Peyer's patch (tissue), 4 donors: ENCODE measurements around the gene ARL4A. TPM values are rescaled to one million over a fixed set of nuclear protein-coding genes. Genes with fewer than 3 reads are reported as not detected.

Experiments
- DNase-seq, 3 donors: peaks; one replicate each; pipeline ENCODE4 v3.0.0-alpha.2; 2017 to 2019
- H3K27ac ChIP-seq, 4 donors: fragments of 200-600 bp; sonication (generic); one replicate each; pipeline ENCODE4 v1.5.1; 2016 to 2019
- H3K27me3 ChIP-seq, 2 donors: fragments of 200-600 bp; sonication (generic); one replicate each; pipeline ENCODE4 v1.5.1; 2019
- H3K36me3 ChIP-seq, 3 donors: fragments of 200-600 bp; sonication (generic); one replicate each; pipeline ENCODE4 v1.5.1; 2016 to 2019
- H3K4me1 ChIP-seq, 4 donors: fragments of 200-600 bp; sonication (generic); one replicate each; pipeline ENCODE4 v1.5.1; 2016 to 2019
- H3K4me3 ChIP-seq, 4 donors: fragments of 200-600 bp; sonication (generic); 1 replicate in 3 of 4; 2 replicates in 1 of 4; pipeline ENCODE4 v1.5.1; 2016 to 2019; ENCODE audit warnings: mild to moderate bottlenecking in 1 of 4
- H3K9me3 ChIP-seq, 4 donors: fragments of 200-600 bp; sonication (generic); one replicate each; pipeline ENCODE4 v1.5.1; 2016 to 2019; ENCODE audit warnings: mild to moderate bottlenecking in 1 of 4
- POLR2A ChIP-seq, 2 donors: fragments of 450-650 bp; IDR thresholded peaks; one replicate each; pipeline ENCODE4 v1.5.1; 2017; ENCODE audit warnings: antibody characterized with exemption in 2 of 2, mild to moderate bottlenecking in 2 of 2, moderate library complexity in 2 of 2
- small RNA-seq, 2 donors: library from RNA; depleted of rRNA; stranded (forward); fragments of <200 nt; gene quantifications; one replicate each; pipeline ENCODE3, GENCODE V24; 2016
- total RNA-seq, 4 donors: library from RNA; depleted of rRNA; stranded (reverse); fragments of >200 nt; gene quantifications; one replicate each; pipeline ENCODE4 v1.1.0, GENCODE V29; 2016
- TF ChIP-seq, protein P1 (sequence below), 6 experiments: fragments of 450-650 bp in 4 of 6; fragments of 200-600 bp in 2 of 6; sonication (generic) in 1 of 6; IDR thresholded peaks; one replicate each; pipeline ENCODE4 v1.5.1; 2017 to 2019; ENCODE audit warnings: antibody characterized with exemption in 6 of 6, mild to moderate bottlenecking in 3 of 6, moderate library complexity in 1 of 6

ARL4A gene
- total RNA-seq, 4 donors from 2014 or later = 35.5 to 112 (median 85.6) TPM

DNA sequence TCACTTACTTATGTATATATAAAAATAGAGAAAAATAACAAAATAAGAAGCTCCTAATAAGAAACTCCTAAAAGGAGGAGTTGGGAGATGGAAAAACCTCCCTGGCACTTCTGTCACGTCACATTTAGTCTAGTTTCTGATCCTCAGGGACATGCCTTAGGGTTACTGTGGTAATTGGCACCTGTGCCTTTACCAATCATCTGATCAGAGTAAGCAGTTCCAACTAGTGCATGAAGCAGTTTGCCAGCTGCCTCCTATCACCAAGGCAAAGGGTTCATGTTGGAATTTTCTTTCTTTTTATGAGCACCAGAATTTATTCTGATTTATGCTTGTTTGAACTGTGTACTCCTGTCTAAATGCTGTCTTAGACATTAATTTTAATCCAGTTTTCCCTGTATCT is 49.9 kb downstream of the ARL4A start:
- Histone ChIP-seq H3K36me3 (no peaks in the 10 kb centered on the region), H3K4me3 (no peak overlapping the region), H3K27me3 (no peaks in the 10 kb centered on the region), H3K9me3 (no peaks in the 10 kb centered on the region), H3K4me1 (no peaks in the 10 kb centered on the region), H3K27ac (no peak overlapping the region)
- TF ChIP-seq, protein P1, sequence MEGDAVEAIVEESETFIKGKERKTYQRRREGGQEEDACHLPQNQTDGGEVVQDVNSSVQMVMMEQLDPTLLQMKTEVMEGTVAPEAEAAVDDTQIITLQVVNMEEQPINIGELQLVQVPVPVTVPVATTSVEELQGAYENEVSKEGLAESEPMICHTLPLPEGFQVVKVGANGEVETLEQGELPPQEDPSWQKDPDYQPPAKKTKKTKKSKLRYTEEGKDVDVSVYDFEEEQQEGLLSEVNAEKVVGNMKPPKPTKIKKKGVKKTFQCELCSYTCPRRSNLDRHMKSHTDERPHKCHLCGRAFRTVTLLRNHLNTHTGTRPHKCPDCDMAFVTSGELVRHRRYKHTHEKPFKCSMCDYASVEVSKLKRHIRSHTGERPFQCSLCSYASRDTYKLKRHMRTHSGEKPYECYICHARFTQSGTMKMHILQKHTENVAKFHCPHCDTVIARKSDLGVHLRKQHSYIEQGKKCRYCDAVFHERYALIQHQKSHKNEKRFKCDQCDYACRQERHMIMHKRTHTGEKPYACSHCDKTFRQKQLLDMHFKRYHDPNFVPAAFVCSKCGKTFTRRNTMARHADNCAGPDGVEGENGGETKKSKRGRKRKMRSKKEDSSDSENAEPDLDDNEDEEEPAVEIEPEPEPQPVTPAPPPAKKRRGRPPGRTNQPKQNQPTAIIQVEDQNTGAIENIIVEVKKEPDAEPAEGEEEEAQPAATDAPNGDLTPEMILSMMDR (IDR thresholded peaks at IDR 0.05) = no peak
- TF ChIP-seq POLR2A (IDR thresholded peaks at IDR 0.05) = no peak
- no peak for DNase-seq

DNA sequence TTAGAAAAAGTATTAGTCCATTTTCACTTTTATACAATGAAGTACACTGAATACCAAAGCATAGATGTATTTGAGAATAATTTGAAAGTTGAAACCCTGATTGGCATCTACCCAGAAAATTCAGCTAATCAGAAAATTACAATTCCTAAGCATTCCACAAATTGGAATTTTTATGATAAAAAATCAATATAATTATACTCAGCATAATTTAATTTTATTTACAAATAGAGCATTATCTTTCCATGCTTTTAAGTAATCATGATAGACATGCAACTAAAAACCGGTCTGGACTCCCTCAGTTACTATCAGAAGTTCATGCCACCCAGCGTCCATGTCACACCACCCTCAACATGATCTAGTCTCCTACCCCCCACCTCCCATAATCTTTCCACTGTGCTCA is 50.4 kb downstream of the ARL4A start:
- Histone ChIP-seq H3K9me3 (no peaks in the 10 kb centered on the region), H3K27me3 (no peaks in the 10 kb centered on the region), H3K27ac (no peak overlapping the region), H3K4me1 (no peaks in the 10 kb centered on the region), H3K4me3 (no peak overlapping the region), H3K36me3 (no peaks in the 10 kb centered on the region)
- no peak for DNase-seq
- TF ChIP-seq, protein P1 (IDR thresholded peaks at IDR 0.05) = no peak
- no peak for TF ChIP-seq POLR2A (IDR thresholded peaks at IDR 0.05)

DNA sequence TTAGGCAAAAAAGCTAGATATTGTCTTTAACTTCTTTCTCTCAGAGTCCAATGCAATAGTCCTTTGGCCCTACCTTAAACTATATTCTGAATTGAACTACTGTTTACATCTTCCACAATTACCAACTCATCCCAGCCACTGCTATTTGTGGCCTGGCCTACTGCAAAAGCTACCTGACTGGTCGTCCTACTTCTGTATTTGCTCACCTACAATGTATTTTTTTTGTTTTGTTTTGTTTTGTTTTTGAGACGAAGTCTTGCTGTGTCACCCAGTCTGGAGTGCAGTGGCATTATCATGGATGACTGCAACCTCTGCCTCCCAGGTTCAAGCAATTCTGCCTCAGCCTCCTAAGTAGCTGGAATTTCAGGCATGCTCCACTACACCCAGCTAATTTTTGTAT is 51.2 kb downstream of the ARL4A start:
- Histone ChIP-seq H3K27ac (no peak overlapping the region), H3K36me3 (no peaks in the 10 kb centered on the region), H3K4me3 (no peak overlapping the region), H3K9me3 (no peaks in the 10 kb centered on the region), H3K4me1 (no peaks in the 10 kb centered on the region), H3K27me3 (no peaks in the 10 kb centered on the region)
- no peak for DNase-seq
- no peak for TF ChIP-seq POLR2A (IDR thresholded peaks at IDR 0.05)
- TF ChIP-seq, protein P1 (IDR thresholded peaks at IDR 0.05) = no peak

Small RNA genes within 50 kb of the gene (small RNA-seq; reads per million reads assigned to genes)
- 0 reads per million in 2 donors for gene RF00264

Other genes starting within 250 kb of the ARL4A start
- 100 to 1,000 TPM in 3 of 4 donors, 1 to 10 TPM in 1; 9.1 to 257 (median 208) TPM for gene SCIN, start 116.9 kb upstream of the ARL4A start, total RNA-seq